Endodermal cell (in vitro differentiated cells): ENCODE results near the gene CTNND2. TPM values are rescaled to one million over a fixed set of nuclear protein-coding genes. Genes with fewer than 3 reads are reported as not detected.

Experiments
- DNase-seq: peaks from one replicate; pipeline ENCODE4 v3.0.0-alpha.2; 2017
- H3K27ac ChIP-seq: 2 replicates; pipeline ENCODE4 v1.5.1; 2013; ENCODE audit warnings: mild to moderate bottlenecking, low read depth, low read length, moderate library complexity
- H3K27me3 ChIP-seq: 2 replicates; pipeline ENCODE4 v1.6.1; 2013; ENCODE audit warnings: mild to moderate bottlenecking, low read length, moderate library complexity; ENCODE audit not compliant: insufficient read depth, control insufficient read depth, poor library complexity, severe bottlenecking
- H3K36me3 ChIP-seq: 2 replicates; pipeline ENCODE4 v1.7.0; 2013; ENCODE audit warnings: mild to moderate bottlenecking, low read length, moderate library complexity; ENCODE audit not compliant: control insufficient read depth, insufficient read depth
- H3K4me1 ChIP-seq: one replicate; pipeline ENCODE4 v1.7.0; 2013; ENCODE audit warnings: low read length; ENCODE audit not compliant: control insufficient read depth, insufficient read depth
- H3K4me3 ChIP-seq: 2 replicates; pipeline ENCODE4 v1.5.1; 2013; ENCODE audit warnings: mild to moderate bottlenecking, low read length, moderate library complexity
- H3K9ac ChIP-seq: 2 replicates; pipeline ENCODE4 v1.6.1; 2013; ENCODE audit warnings: mild to moderate bottlenecking, low read length, moderate library complexity; ENCODE audit not compliant: poor library complexity, severe bottlenecking; ENCODE audit errors: extremely low read depth
- H3K9me3 ChIP-seq: 2 replicates; pipeline ENCODE4 v1.6.1; 2013; ENCODE audit warnings: mild to moderate bottlenecking, low read length, moderate library complexity; ENCODE audit not compliant: control insufficient read depth
- H3K27ac Mint-ChIP-seq: 2 replicates; pipeline ENCODE4 v1.8.0; 2020; ENCODE audit warnings: mixed read lengths
- H3K27me3 Mint-ChIP-seq: 2 replicates; pipeline ENCODE4 v1.8.0; 2021; ENCODE audit warnings: mild to moderate bottlenecking, mixed read lengths; ENCODE audit not compliant: insufficient read depth
- H3K36me3 Mint-ChIP-seq: 2 replicates; pipeline ENCODE4 v1.8.0; 2020; ENCODE audit warnings: low read depth, mixed read lengths
- H3K4me1 Mint-ChIP-seq: 2 replicates; pipeline ENCODE4 v1.8.0; 2020; ENCODE audit warnings: mixed read lengths
- H3K4me3 Mint-ChIP-seq: 2 replicates; pipeline ENCODE4 v1.8.0; 2020; ENCODE audit warnings: mild to moderate bottlenecking, moderate library complexity, mixed read lengths
- H3K9me3 Mint-ChIP-seq: 2 replicates; pipeline ENCODE4 v1.8.0; 2020; ENCODE audit warnings: mild to moderate bottlenecking, mixed read lengths
- CTCF ChIP-seq: fragments of 200-600 bp; sonication (generic); conservative IDR thresholded peaks from 2 replicates; pipeline ENCODE4 v1.5.0; 2021; ENCODE audit warnings: antibody characterized with exemption, mild to moderate bottlenecking
- WGBS, 2 experiments: methylation state at CpG; one replicate each; pipeline versions ENCODE4 v1.1.5 to v1.1.7; 2013; ENCODE audit warnings: missing lambda C conversion rate in 2 of 2, mixed read lengths in 1 of 2; ENCODE audit not compliant: insufficient coverage in 1 of 2, insufficient read length in 1 of 2; 5-methylcytosine and 5-hydroxymethylcytosine counted together
- total RNA-seq, 2 donors: library from RNA; stranded (reverse); fragmentation: NEBNext Ultra II Directional in 1 of 2; extraction: Animal tissue kit (Norgen Biotek cat#: 25700) in 1 of 2; gene quantifications; 2 replicates in 1 of 2; 3 replicates in 1 of 2; pipeline ENCODE4 v1.2.1, GENCODE V29; 2021

CTNND2 gene
- total RNA-seq, 2 donors from 2014 or later = 6.5 to 10.3 TPM

DNA sequence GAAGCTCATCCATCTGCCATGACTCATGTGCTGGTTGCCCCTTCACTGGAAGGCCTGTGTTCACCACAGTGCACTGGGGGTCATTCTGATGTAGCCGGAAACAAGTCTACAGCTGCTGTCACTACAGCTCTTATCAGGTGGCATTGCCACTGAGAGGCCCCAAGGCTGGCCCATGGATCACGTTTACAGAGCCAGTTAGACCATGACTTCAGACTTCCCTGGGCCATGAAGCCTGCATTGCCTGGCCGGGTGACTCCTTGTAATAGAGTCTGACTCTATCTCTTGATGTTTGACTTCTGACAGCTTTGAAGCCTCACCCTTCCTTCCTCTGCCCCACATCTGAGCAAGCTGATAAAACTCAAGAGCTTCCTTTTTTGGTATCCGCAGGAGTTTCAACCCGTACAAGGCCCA, 669.7 kb downstream of the CTNND2 start:
- peaks cover 13% of the 10 kb centered on the region for H3K9me3 ChIP-seq
- no peak overlapping the region for H3K9ac ChIP-seq
- no peaks in the 10 kb centered on the region for H3K36me3 ChIP-seq
- Mint-ChIP-seq H3K36me3 (peaks cover 9% of the 10 kb centered on the region), H3K27me3 (no peaks in the 10 kb centered on the region), H3K4me1 (no peaks in the 10 kb centered on the region), H3K9me3 (peaks cover 28% of the 10 kb centered on the region), H3K27ac (no peak overlapping the region), H3K4me3 (no peak overlapping the region)
- H3K4me1 ChIP-seq = no peaks in the 10 kb centered on the region
- DNase-seq = peak; percentile 20
- H3K27ac ChIP-seq = no peak overlapping the region
- H3K4me3 ChIP-seq = no peak overlapping the region
- no peak for TF ChIP-seq CTCF
- H3K27me3 ChIP-seq = no peaks in the 10 kb centered on the region
- 92 to 100% methylated on average over 4 to 5 of the region's 5 CpGs for WGBS, 2 experiments

GRCh38 chr5:11230890-11231289, 673.4 kb downstream of the CTNND2 start:
- Histone ChIP-seq H3K4me3 (no peak overlapping the region), H3K9ac (no peak overlapping the region), H3K36me3 (no peaks in the 10 kb centered on the region), H3K27ac (no peak overlapping the region), H3K4me1 (no peaks in the 10 kb centered on the region), H3K27me3 (no peaks in the 10 kb centered on the region), H3K9me3 (peaks cover 13% of the 10 kb centered on the region)
- Mint-ChIP-seq H3K4me3 (no peak overlapping the region), H3K36me3 (peaks cover 9% of the 10 kb centered on the region), H3K9me3 (peaks cover 28% of the 10 kb centered on the region), H3K27ac (no peak overlapping the region), H3K4me1 (no peaks in the 10 kb centered on the region), H3K27me3 (no peaks in the 10 kb centered on the region)
- WGBS, 2 experiments = 81 to 96% methylated on average over 3 of the region's 3 CpGs
- no peak for DNase-seq
- no peak for TF ChIP-seq CTCF

DNA sequence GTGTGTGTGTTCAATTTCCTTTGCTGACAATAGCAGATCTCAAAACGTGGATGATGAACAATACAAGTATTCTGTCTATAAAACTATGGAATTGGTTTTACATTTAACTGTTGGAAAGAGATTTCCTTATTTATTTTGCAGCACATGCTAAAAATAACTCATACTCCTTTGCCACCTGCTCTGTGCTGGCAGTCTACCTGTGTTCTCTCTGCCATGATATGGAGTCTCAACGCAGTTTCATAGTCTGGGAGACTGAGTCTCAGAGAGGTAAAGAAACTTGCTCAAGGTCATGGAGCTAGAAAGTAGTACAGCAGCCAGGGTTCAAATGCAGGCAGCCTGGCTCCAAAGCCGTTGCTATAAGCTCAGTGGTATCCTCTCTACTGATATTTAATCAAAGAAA, 677.2 kb downstream of the CTNND2 start:
- Mint-ChIP-seq H3K4me3 (no peak overlapping the region), H3K36me3 (peaks cover 2% of the 10 kb centered on the region), H3K4me1 (no peaks in the 10 kb centered on the region), H3K27me3 (no peaks in the 10 kb centered on the region), H3K9me3 (peaks cover 15% of the 10 kb centered on the region), H3K27ac (no peak overlapping the region)
- H3K9me3 ChIP-seq = peaks cover 7% of the 10 kb centered on the region
- H3K36me3 ChIP-seq = no peaks in the 10 kb centered on the region
- no peak for DNase-seq
- H3K27me3 ChIP-seq = no peaks in the 10 kb centered on the region
- no peak overlapping the region for H3K9ac ChIP-seq
- no peak overlapping the region for H3K4me3 ChIP-seq
- H3K4me1 ChIP-seq = no peaks in the 10 kb centered on the region
- H3K27ac ChIP-seq = no peak overlapping the region
- 88 to 100% methylated on average over 1 to 3 of the region's 3 CpGs for WGBS, 2 experiments
- TF ChIP-seq CTCF = no peak
